ENCODE measurements around the gene ZMYND8.
A peak's percentile ranks its signal among the peaks of the same experiment; 100 is the strongest.

ZMYND8 gene

GRCh38 chr20:47263465-47264084 lies 92.9 kb downstream of the ZMYND8 start:
- no peak overlapping the region for H4K8ac ChIP-seq (ENCODE audit: low read length)
- peak overlapping the region; percentile 15 for H3K9ac ChIP-seq (ENCODE audit: low read length)
- no peak overlapping the region for H2AFZ ChIP-seq (ENCODE audit: low read depth, low read length)
- no peak overlapping the region for H2AK5ac ChIP-seq (ENCODE audit: low read length, severe bottlenecking)
- H3K4me2 ChIP-seq (ENCODE audit: low read length, poor library complexity, severe bottlenecking), result no peak overlapping the region
- H3K4me1 ChIP-seq (ENCODE audit: control insufficient read depth, insufficient read depth, low read depth, low read length), result peaks cover 3% of the 10 kb centered on the region
- H3K18ac ChIP-seq (ENCODE audit: low read depth in 1 of 2, low read length in 2 of 2), result no peak overlapping the region
- no peak overlapping the region for H2BK12ac ChIP-seq (ENCODE audit: low read length in 2 of 2)
- no peak overlapping the region for H3K14ac ChIP-seq (ENCODE audit: low read length in 2 of 2)
- H2BK5ac ChIP-seq (ENCODE audit: low read depth, low read length, poor library complexity, severe bottlenecking), result no peak overlapping the region
- 93% methylated on average over 4 of the region's 5 CpGs for WGBS
- H2BK120ac ChIP-seq (ENCODE audit: low read depth, low read length), result no peak overlapping the region
- H2BK15ac ChIP-seq (ENCODE audit: low read depth, poor library complexity, severe bottlenecking), result no peak overlapping the region
- H3K27ac ChIP-seq (ENCODE audit: low read length, poor library complexity, severe bottlenecking), result no peak overlapping the region
- H3K4ac ChIP-seq (ENCODE audit: low read depth in 1 of 2, low read length in 2 of 2), result no peak overlapping the region
- no peak for DNase-seq
- H3K27me3 ChIP-seq (ENCODE audit: control insufficient read depth in 1 of 2, insufficient read depth in 1 of 2, low read length in 2 of 2), result no peaks in the 10 kb centered on the region
- H3K23ac ChIP-seq (ENCODE audit: low read length in 2 of 2), result no peak overlapping the region
- H3K36me3 ChIP-seq (ENCODE audit: control insufficient read depth in 1 of 2, insufficient read depth in 2 of 2, low read depth in 1 of 2, low read length in 2 of 2), result peaks cover 42 to 53% of the 10 kb centered on the region in 2 experiments
- H3K9me3 ChIP-seq (ENCODE audit: control insufficient read depth, low read length), result no peaks in the 10 kb centered on the region
- no peak overlapping the region for H4K91ac ChIP-seq (ENCODE audit: low read length)
- H3K4me3 ChIP-seq (ENCODE audit: insufficient read depth in 1 of 2, low read depth in 1 of 2, low read length in 2 of 2), result peak overlapping the region in 1 of 2 experiments; percentile 30
- peaks cover 43% of the 10 kb centered on the region for H3K79me1 ChIP-seq (replicated peaks; ENCODE audit: low read length, poor library complexity, severe bottlenecking)

- H3K27ac ChIP-seq (ENCODE audit: low read length, poor library complexity, severe bottlenecking), result no peak overlapping the region
- DNase-seq, result no peak
Observed at GRCh38 chr20:47263080-47263464, 93.4 kb downstream of the ZMYND8 start.

GRCh38 chr20:47262365-47263013 lies 94.0 kb downstream of the ZMYND8 start:
- H2BK12ac ChIP-seq (ENCODE audit: low read length in 2 of 2), result no peak overlapping the region
- no peak overlapping the region for H4K8ac ChIP-seq (ENCODE audit: low read length)
- no peak overlapping the region for H3K4me3 ChIP-seq (ENCODE audit: insufficient read depth in 1 of 2, low read depth in 1 of 2, low read length in 2 of 2)
- no peak overlapping the region for H3K4me2 ChIP-seq (ENCODE audit: low read length, poor library complexity, severe bottlenecking)
- H3K9ac ChIP-seq (ENCODE audit: low read length), result no peak overlapping the region
- H2BK15ac ChIP-seq (ENCODE audit: low read depth, poor library complexity, severe bottlenecking), result no peak overlapping the region
- H2BK5ac ChIP-seq (ENCODE audit: low read depth, low read length, poor library complexity, severe bottlenecking), result no peak overlapping the region
- H3K14ac ChIP-seq (ENCODE audit: low read length in 2 of 2), result no peak overlapping the region
- H3K36me3 ChIP-seq (ENCODE audit: control insufficient read depth in 1 of 2, insufficient read depth in 2 of 2, low read depth in 1 of 2, low read length in 2 of 2), result peaks cover 35 to 47% of the 10 kb centered on the region in 2 experiments
- H3K9me3 ChIP-seq (ENCODE audit: control insufficient read depth, low read length), result no peaks in the 10 kb centered on the region
- no peak overlapping the region for H3K27ac ChIP-seq (ENCODE audit: low read length, poor library complexity, severe bottlenecking)
- no peak overlapping the region for H2BK120ac ChIP-seq (ENCODE audit: low read depth, low read length)
- no peak overlapping the region for H3K23ac ChIP-seq (ENCODE audit: low read length in 2 of 2)
- H2AK5ac ChIP-seq (ENCODE audit: low read length, severe bottlenecking), result no peak overlapping the region
- H3K4me1 ChIP-seq (ENCODE audit: control insufficient read depth, insufficient read depth, low read depth, low read length), result peaks cover 3% of the 10 kb centered on the region
- H4K91ac ChIP-seq (ENCODE audit: low read length), result no peak overlapping the region
- H3K79me1 ChIP-seq (replicated peaks; ENCODE audit: low read length, poor library complexity, severe bottlenecking), result peaks cover 38% of the 10 kb centered on the region
- H2AFZ ChIP-seq (ENCODE audit: low read depth, low read length), result no peak overlapping the region
- no peak for DNase-seq
- H3K18ac ChIP-seq (ENCODE audit: low read depth in 1 of 2, low read length in 2 of 2), result no peak overlapping the region
- H3K4ac ChIP-seq (ENCODE audit: low read depth in 1 of 2, low read length in 2 of 2), result no peak overlapping the region
- 96% methylated on average over 15 of the region's 15 CpGs for WGBS
- H3K27me3 ChIP-seq (ENCODE audit: control insufficient read depth in 1 of 2, insufficient read depth in 1 of 2, low read length in 2 of 2), result no peaks in the 10 kb centered on the region

More at GRCh38 chr20:47263080-47263464, 93.4 kb downstream of the ZMYND8 start:
- H3K9ac ChIP-seq (ENCODE audit: low read length), result peak overlapping the region; percentile 15
- H4K91ac ChIP-seq (ENCODE audit: low read length), result no peak overlapping the region
- H3K14ac ChIP-seq (ENCODE audit: low read length in 2 of 2), result no peak overlapping the region
- no peak overlapping the region for H2BK12ac ChIP-seq (ENCODE audit: low read length in 2 of 2)
- H3K4me1 ChIP-seq (ENCODE audit: control insufficient read depth, insufficient read depth, low read depth, low read length), result peaks cover 3% of the 10 kb centered on the region
- no peaks in the 10 kb centered on the region for H3K9me3 ChIP-seq (ENCODE audit: control insufficient read depth, low read length)
- WGBS, result 91% methylated on average over 3 of the region's 3 CpGs
- H4K8ac ChIP-seq (ENCODE audit: low read length), result no peak overlapping the region
- no peak overlapping the region for H3K4me2 ChIP-seq (ENCODE audit: low read length, poor library complexity, severe bottlenecking)
- H3K4me3 ChIP-seq (ENCODE audit: insufficient read depth in 1 of 2, low read depth in 1 of 2, low read length in 2 of 2), result no peak overlapping the region
- H3K4ac ChIP-seq (ENCODE audit: low read depth in 1 of 2, low read length in 2 of 2), result no peak overlapping the region
- no peak overlapping the region for H2BK120ac ChIP-seq (ENCODE audit: low read depth, low read length)
- peaks cover 43% of the 10 kb centered on the region for H3K79me1 ChIP-seq (replicated peaks; ENCODE audit: low read length, poor library complexity, severe bottlenecking)
- no peaks in the 10 kb centered on the region for H3K27me3 ChIP-seq (ENCODE audit: control insufficient read depth in 1 of 2, insufficient read depth in 1 of 2, low read length in 2 of 2)
- no peak overlapping the region for H3K23ac ChIP-seq (ENCODE audit: low read length in 2 of 2)
- H2BK15ac ChIP-seq (ENCODE audit: low read depth, poor library complexity, severe bottlenecking), result no peak overlapping the region
- H3K18ac ChIP-seq (ENCODE audit: low read depth in 1 of 2, low read length in 2 of 2), result no peak overlapping the region
- H2AFZ ChIP-seq (ENCODE audit: low read depth, low read length), result no peak overlapping the region
- H2AK5ac ChIP-seq (ENCODE audit: low read length, severe bottlenecking), result no peak overlapping the region
- H2BK5ac ChIP-seq (ENCODE audit: low read depth, low read length, poor library complexity, severe bottlenecking), result no peak overlapping the region
- H3K36me3 ChIP-seq (ENCODE audit: control insufficient read depth in 1 of 2, insufficient read depth in 2 of 2, low read depth in 1 of 2, low read length in 2 of 2), result peaks cover 41 to 53% of the 10 kb centered on the region in 2 experiments

- H2AK5ac ChIP-seq (ENCODE audit: low read length, severe bottlenecking), result no peak overlapping the region
- 97% methylated on average over 8 of the region's 8 CpGs for WGBS
Observed at GRCh38 chr20:47262008-47262364, 94.5 kb downstream of the ZMYND8 start.

More at GRCh38 chr20:47262008-47262364, 94.5 kb downstream of the ZMYND8 start:
- DNase-seq, result no peak
- Histone ChIP-seq H4K91ac (ENCODE audit: low read length) (no peak overlapping the region), H3K36me3 (ENCODE audit: control insufficient read depth in 1 of 2, insufficient read depth in 2 of 2, low read depth in 1 of 2, low read length in 2 of 2) (peaks cover 34 to 47% of the 10 kb centered on the region in 2 experiments), H4K8ac (ENCODE audit: low read length) (no peak overlapping the region), H3K79me1 (replicated peaks; ENCODE audit: low read length, poor library complexity, severe bottlenecking) (peaks cover 35% of the 10 kb centered on the region), H2BK5ac (ENCODE audit: low read depth, low read length, poor library complexity, severe bottlenecking) (no peak overlapping the region), H3K4me2 (ENCODE audit: low read length, poor library complexity, severe bottlenecking) (no peak overlapping the region), H3K14ac (ENCODE audit: low read length in 2 of 2) (no peak overlapping the region), H3K4ac (ENCODE audit: low read depth in 1 of 2, low read length in 2 of 2) (no peak overlapping the region), H3K4me1 (ENCODE audit: control insufficient read depth, insufficient read depth, low read depth, low read length) (peaks cover 3% of the 10 kb centered on the region), H2BK15ac (ENCODE audit: low read depth, poor library complexity, severe bottlenecking) (no peak overlapping the region), H2BK120ac (ENCODE audit: low read depth, low read length) (no peak overlapping the region), H3K18ac (ENCODE audit: low read depth in 1 of 2, low read length in 2 of 2) (no peak overlapping the region), H3K27ac (ENCODE audit: low read length, poor library complexity, severe bottlenecking) (no peak overlapping the region), H2BK12ac (ENCODE audit: low read length in 2 of 2) (no peak overlapping the region), H3K9me3 (ENCODE audit: control insufficient read depth, low read length) (no peaks in the 10 kb centered on the region), H2AFZ (ENCODE audit: low read depth, low read length) (no peak overlapping the region), H3K4me3 (ENCODE audit: insufficient read depth in 1 of 2, low read depth in 1 of 2, low read length in 2 of 2) (no peak overlapping the region), H3K9ac (ENCODE audit: low read length) (no peak overlapping the region), H3K23ac (ENCODE audit: low read length in 2 of 2) (no peak overlapping the region), H3K27me3 (ENCODE audit: control insufficient read depth in 1 of 2, insufficient read depth in 1 of 2, low read length in 2 of 2) (no peaks in the 10 kb centered on the region)

Measured in mesenchymal stem cell (in vitro differentiated cells and primary cell).